GM12874 (cell line): ENCODE data around the gene RNF166.

Experiments used
- TF ChIP-seq, protein P1 (sequence below): IDR thresholded peaks from 2 replicates; pipeline ENCODE4 v1.5.1; 2011; ENCODE audit warnings: low read depth, mild to moderate bottlenecking, control low read depth, low read length, moderate library complexity; ENCODE audit not compliant: insufficient read depth

RNF166 gene

DNA sequence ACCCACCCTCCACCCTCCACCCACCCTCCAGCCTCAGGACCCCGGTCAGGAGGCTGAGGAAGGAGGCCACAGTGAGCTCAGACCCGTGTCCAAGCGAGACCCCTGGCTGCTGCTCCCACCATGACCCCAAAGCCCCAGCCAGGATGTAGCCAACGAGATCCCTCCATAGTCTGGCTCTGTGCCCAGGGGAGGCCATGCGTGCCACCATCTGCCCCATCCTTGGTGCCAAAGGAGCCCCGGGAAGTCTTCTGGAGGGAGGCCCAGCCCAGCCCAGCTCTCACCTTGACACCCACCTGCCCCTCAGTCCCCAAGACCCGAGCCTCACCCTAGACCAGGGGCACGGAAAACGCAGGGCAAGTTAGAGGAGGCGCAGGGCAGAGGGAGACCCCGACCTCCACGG is 44.6 kb upstream of the RNF166 start:
- TF ChIP-seq, protein P1, sequence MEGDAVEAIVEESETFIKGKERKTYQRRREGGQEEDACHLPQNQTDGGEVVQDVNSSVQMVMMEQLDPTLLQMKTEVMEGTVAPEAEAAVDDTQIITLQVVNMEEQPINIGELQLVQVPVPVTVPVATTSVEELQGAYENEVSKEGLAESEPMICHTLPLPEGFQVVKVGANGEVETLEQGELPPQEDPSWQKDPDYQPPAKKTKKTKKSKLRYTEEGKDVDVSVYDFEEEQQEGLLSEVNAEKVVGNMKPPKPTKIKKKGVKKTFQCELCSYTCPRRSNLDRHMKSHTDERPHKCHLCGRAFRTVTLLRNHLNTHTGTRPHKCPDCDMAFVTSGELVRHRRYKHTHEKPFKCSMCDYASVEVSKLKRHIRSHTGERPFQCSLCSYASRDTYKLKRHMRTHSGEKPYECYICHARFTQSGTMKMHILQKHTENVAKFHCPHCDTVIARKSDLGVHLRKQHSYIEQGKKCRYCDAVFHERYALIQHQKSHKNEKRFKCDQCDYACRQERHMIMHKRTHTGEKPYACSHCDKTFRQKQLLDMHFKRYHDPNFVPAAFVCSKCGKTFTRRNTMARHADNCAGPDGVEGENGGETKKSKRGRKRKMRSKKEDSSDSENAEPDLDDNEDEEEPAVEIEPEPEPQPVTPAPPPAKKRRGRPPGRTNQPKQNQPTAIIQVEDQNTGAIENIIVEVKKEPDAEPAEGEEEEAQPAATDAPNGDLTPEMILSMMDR, result no peak

DNA sequence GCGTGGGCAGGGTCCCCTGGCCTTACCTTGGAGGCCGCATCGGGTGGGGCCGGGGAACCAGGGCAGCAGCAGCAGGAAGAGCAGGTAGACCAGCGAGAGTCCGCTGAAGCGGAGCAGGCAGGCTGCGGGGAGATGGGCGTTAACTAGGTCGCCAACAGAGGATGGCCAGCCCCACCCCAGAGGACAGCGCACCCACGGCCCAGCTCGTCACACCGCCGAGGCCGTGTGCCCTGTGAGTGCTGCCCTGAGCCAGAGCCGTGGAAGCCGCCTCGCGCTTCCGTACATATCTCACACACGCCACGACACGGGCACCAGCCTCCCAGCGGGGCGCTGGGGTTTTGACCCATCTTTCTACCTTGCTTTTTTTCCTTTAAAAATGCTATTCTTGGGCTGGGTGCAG is 43.1 kb upstream of the RNF166 start:
- TF ChIP-seq, protein P1, result no peak

DNA sequence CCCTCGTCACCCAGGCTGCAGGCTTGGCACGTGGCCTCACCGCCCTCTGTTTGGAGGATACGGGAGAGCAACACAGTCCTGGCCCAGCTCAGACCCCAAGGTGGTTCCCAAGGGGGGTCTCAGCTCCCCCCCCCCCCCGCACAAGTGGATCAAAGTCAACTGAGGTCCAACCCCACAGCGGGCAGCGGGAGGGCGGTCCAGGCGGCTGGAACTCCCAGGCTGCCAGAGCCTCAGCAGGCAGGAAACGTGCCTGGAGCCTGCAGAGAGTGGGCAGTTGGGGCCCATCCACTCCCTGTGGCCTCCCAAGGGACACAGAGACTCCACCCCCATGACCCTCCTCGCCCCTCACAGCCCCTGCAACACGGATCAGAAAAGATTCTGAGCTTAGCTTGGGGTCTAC is 42.2 kb upstream of the RNF166 start:
- TF ChIP-seq, protein P1, result no peak

DNA sequence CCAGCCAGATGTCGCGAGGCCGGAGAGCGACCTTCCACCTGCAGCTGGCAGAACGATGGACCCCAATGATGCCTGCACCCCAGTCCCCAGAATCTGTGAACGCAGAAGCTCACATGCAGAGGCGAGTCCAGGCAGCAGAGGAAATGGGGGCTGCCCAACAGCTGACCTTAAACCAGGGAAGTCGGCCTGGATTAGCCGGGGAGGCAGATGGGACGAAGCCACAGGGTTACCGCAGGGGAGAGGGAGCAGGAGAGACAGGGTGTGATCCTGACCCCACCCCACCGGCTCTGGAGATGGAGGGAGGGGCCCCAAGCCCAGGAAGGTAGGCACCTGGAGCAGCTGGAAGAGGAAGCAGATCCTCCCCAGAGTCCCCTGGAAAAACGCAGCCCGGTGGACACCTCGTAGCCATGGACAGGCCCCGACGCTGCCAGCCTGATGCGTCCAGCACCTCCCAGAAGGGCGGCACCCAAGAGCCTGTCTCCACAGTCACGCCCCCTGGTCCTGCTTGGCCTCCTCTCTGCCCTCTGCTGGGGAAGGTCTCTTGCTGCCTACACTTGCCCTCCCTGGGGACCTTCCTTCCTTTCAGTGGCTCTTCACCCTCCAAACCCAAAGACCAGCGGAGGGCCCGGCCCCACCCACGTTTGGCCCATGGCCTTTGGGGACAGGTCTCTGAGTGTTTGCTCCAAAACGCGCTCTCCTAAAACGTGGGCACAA is 41.5 kb upstream of the RNF166 start:
- TF ChIP-seq, protein P1, result peak; percentile 77

DNA sequence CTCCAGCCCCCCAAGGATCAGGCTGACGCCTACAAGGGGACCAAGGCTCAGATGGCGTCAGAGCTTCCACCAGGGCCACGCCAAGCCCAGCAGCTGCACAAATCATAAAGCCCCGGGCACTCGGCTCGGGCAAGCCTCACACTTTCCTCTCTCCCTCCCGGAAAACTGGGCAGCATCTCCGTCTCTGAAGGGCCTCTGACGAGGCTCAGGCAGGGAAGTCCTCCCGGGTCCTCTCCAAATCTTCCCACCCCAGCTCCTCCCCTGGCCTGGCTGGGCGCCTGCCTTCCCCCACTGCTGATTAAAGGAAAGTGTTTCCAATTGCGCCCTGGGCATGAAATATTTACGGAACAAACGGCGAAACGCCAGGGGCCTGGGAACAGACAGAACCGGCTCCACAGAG is 40.3 kb upstream of the RNF166 start:
- TF ChIP-seq, protein P1, result no peak

DNA sequence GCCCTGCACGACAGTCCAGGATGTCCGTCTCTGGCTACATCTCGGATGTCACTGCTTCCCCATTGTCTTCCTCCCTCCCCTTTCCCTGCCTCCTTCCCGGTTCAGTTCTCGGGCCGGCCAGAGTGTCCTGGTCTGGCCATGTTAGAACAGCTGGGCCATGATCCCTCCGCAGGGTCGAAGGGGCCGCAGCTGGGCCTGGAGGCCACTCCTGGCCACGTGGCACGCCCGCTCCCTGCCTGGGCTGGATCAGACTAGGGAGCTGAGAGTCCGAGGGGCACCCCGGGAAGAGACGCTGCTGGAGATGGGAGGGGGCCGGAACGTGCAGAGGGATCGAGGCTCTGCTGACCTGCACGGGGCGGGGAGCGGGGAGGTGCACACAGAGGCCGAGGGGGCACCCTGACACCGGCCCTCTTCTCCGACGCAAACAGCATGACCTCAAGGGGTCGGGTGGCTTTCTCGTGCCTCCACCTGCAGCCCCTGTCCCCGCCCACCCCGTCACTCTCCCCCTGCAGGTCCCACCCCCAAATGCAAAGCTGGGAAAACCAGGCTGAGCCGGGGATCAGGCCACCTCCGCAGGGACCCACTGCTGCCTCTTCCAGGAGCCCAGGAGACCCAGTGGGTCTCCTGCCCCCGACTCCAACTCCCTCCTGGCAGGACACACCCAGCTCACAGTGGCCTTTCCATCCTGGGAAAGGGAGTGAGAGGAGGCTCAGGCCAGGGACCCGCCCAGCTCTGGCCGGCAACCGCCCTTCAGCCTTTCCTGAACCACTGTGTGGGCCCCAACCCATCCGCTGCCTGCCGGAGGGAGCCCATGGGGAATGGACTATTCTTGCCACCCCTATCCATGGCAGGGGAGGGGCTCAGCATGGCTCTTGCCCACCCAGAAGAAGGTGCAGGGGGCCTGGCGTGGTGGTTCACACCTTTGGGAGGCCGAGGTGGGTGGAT is 38.6 kb upstream of the RNF166 start:
- TF ChIP-seq, protein P1, result no peak
